Colonic mucosa (tissue), 4 donors: ENCODE results near the gene OR3A1. TPM values are rescaled to one million over a fixed set of nuclear protein-coding genes. Genes with fewer than 3 reads are reported as not detected.
"Not testable (repeated sequence)": the region's sequence is repeated elsewhere in the genome, so short reads cannot be mapped to it uniquely, and the experiment has no call there.

Experiments
- DNase-seq: peaks from one replicate; pipeline ENCODE4 v3.0.0-alpha.2; 2020
- H3K27ac ChIP-seq: fragments of 200-600 bp; one replicate; pipeline ENCODE4 v1.8.0; 2021
- H3K27me3 ChIP-seq: fragments of 200-600 bp; one replicate; pipeline ENCODE4 v1.8.0; 2021
- H3K36me3 ChIP-seq: fragments of 200-600 bp; one replicate; pipeline ENCODE4 v1.8.0; 2021
- H3K4me1 ChIP-seq: fragments of 200-600 bp; one replicate; pipeline ENCODE4 v1.8.0; 2021; ENCODE audit warnings: mild to moderate bottlenecking
- H3K4me3 ChIP-seq: fragments of 200-600 bp; one replicate; pipeline ENCODE4 v1.8.0; 2021
- H3K9ac ChIP-seq, 2 donors: one replicate each; pipeline ENCODE4 v1.7.0; 2013; ENCODE audit warnings: control low read depth in 2 of 2, low read depth in 2 of 2, low read length in 2 of 2
- H3K9me3 ChIP-seq: fragments of 200-600 bp; one replicate; pipeline ENCODE4 v1.8.0; 2021
- CTCF ChIP-seq: fragments of 200-600 bp; IDR thresholded peaks from one replicate; pipeline ENCODE4 v1.8.0; 2022; ENCODE audit warnings: antibody characterized with exemption, mild to moderate bottlenecking
- intact Hi-C: fragments of 100-400 bp; cut with DNase I; formaldehyde crosslinking; loops from one replicate; pipeline ENCODE4 v1.14.1; 2022
- total RNA-seq, 2 donors: library from RNA; stranded (reverse); fragmentation: NEBNext Ultra II Directional in 1 of 2; extraction: Animal tissue kit (Norgen Biotek cat#: 25700) in 1 of 2; gene quantifications; one replicate each; pipeline ENCODE4 v1.2.1, GENCODE V29; 2021
- donor health status: healthy.
- donor health status: DM: no; HTN: no; CAD: no.
- donor health status: DM: no; HTN: no; CAD: no.

Gene OR3A1
- total RNA-seq, 2 donors from 2014 or later, result not detected

DNA sequence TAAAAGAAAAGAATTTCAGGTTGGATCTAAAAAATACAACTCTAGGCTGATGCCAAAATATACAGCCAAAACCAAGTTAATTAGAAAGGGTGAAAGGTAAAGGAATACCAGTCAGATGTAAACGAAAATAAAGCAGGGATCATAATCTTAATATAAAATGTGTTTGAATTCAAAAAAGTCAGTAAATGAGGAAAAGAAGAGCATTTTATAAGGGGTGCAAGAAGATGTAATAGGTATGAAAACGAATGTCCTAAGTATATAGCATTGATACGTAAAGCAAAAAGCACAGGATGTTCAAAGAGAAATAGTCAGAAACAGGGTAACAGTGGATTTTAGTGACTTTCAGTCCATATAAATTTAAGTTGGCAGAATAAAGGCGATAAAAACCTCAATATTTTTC lies 2.5 kb downstream of the OR3A1 start:
- Histone ChIP-seq H3K36me3 (no peaks in the 10 kb centered on the region), H3K4me3 (no peak overlapping the region), H3K27me3 (no peaks in the 10 kb centered on the region), H3K27ac (no peak overlapping the region), H3K9ac (no peak overlapping the region), H3K9me3 (no peaks in the 10 kb centered on the region), H3K4me1 (no peaks in the 10 kb centered on the region)
- DNase-seq, result no peak
- intact Hi-C loops, result no loop called here
- TF ChIP-seq CTCF, result no peak

DNA sequence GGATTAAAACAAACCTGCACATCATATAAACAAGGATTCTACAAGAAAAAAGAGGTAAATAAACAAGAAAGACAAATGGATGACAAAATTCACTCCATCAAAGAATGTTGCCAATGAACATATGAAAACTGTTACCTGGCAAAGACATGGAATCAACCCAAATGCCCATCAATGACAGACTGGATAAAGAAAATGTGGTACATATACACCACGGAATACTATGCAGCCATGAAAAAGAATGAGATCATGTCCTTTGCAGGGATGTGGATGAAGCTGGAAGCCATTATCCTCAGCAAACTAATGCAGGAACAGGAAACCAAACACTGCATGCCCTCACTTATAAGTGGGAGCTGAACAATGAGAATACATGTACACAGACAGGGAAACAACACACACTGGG lies 4.6 kb downstream of the OR3A1 start:
- H3K27me3 ChIP-seq, H3K27ac ChIP-seq, H3K4me1 ChIP-seq, H3K9ac ChIP-seq, H3K36me3 ChIP-seq, DNase-seq, intact Hi-C loops, H3K4me3 ChIP-seq, H3K9me3 ChIP-seq: not testable (repeated sequence)

- no peak overlapping the region for H3K4me3 ChIP-seq
- TF ChIP-seq CTCF, result no peak
- H3K27ac ChIP-seq, result no peak overlapping the region
- H3K9ac ChIP-seq, result no peak overlapping the region
- no peak for DNase-seq
- no peaks in the 10 kb centered on the region for H3K4me1 ChIP-seq
- H3K9me3 ChIP-seq, result no peaks in the 10 kb centered on the region
- no peaks in the 10 kb centered on the region for H3K27me3 ChIP-seq
- H3K36me3 ChIP-seq, result no peaks in the 10 kb centered on the region
- intact Hi-C loops, result no loop called here
Measured at GRCh38 chr17:3282901-3283300, 15.3 kb downstream of the OR3A1 start.

GRCh38 chr17:3276126-3276525 lies 22.0 kb downstream of the OR3A1 start:
- no peak for TF ChIP-seq CTCF
- Histone ChIP-seq H3K9me3 (no peaks in the 10 kb centered on the region), H3K4me3 (no peak overlapping the region), H3K27me3 (no peaks in the 10 kb centered on the region), H3K27ac (no peak overlapping the region), H3K9ac (no peak overlapping the region), H3K4me1 (no peaks in the 10 kb centered on the region), H3K36me3 (no peaks in the 10 kb centered on the region)
- no peak for DNase-seq
- intact Hi-C loops, result no loop called here

- no peak overlapping the region for H3K27ac ChIP-seq
- H3K9me3 ChIP-seq, result no peaks in the 10 kb centered on the region
- no peaks in the 10 kb centered on the region for H3K4me1 ChIP-seq
- intact Hi-C loops, result no loop called here
- H3K9ac ChIP-seq, result no peak overlapping the region
- H3K36me3 ChIP-seq, result no peaks in the 10 kb centered on the region
- no peak overlapping the region for H3K4me3 ChIP-seq
- DNase-seq, result no peak
- TF ChIP-seq CTCF, result no peak
- no peaks in the 10 kb centered on the region for H3K27me3 ChIP-seq
Measured at GRCh38 chr17:3271072-3271848, 26.9 kb downstream of the OR3A1 start.

GRCh38 chr17:3260600-3260999 lies 37.6 kb downstream of the OR3A1 start:
- intact Hi-C loops, result no loop called here
- H3K4me3 ChIP-seq, result no peak overlapping the region
- DNase-seq, result no peak
- no peak for TF ChIP-seq CTCF
- no peak overlapping the region for H3K9ac ChIP-seq
- no peaks in the 10 kb centered on the region for H3K9me3 ChIP-seq
- no peaks in the 10 kb centered on the region for H3K36me3 ChIP-seq
- H3K27me3 ChIP-seq, result no peaks in the 10 kb centered on the region
- no peak overlapping the region for H3K27ac ChIP-seq
- no peaks in the 10 kb centered on the region for H3K4me1 ChIP-seq
